ENCODE data around the gene CTNNA3.

Gene CTNNA3

DNA sequence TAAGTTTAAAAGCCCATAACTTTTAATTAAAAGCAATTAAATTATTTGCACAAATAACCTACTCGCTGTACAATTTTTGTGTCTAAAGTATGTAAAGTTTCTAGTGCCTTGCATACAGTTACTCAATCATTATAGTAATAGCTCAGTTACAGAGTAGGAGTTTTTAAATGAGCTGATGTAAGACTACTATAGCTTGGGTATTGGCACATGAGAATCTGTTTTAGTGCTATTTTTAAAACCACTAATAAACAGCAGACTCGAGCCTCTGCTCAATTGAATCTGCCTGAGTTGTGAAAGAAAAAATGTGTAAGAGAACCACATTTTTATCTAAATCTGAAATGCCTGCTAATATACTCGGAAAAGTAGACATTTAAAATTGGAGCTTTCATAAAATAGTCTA, 31.1 kb downstream of the CTNNA3 start:
- no peak for DNase-seq

DNA sequence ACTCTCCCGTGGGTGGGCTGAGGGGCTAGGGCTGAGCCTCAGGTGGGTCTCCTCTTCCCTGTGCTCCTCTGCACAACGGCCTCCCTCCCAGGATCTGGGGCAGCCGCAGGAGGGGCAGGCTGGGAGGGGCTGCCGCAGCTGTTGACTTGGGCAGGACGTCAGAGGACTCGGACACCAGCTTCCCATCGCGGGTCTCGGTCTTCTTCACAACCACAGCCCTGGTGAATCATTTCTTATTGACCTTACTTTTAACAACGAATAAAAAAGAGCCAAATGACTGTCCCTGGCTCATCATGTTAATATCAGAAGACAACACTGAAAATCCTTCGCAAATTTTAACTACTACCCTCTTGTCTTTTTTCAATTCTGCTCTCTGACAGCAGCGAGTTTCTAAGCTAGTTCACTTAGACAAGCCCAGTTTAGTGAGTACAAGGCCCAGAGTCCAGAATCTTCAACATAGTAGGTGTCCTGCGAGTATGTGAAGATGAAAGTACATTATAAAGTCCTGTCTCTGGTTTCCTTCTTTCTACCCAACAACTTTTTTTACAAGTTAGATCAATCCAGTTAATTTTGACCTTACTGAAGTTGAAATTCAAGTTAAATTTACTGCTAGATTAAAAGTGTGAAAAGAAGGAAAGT, 32.4 kb downstream of the CTNNA3 start:
- no peak for DNase-seq

DNA sequence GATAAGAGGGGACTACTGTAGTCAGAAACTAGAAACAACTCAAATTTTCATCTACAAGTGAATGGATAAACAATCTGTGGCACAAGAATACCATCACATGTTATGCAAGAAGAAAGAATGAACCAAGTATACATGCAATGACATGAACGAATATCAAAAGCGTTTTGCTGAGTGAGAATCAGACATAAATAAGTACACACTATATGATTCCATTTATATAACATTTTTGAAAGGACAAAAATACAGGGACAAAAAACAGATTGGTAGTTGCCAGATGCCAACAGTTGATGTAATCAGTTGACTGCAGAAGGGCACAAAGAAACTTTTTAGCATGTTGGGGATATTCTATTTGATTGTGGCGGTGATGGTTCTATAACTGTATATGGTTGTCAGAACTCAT, 33.6 kb downstream of the CTNNA3 start:
- no peak for DNase-seq

DNA sequence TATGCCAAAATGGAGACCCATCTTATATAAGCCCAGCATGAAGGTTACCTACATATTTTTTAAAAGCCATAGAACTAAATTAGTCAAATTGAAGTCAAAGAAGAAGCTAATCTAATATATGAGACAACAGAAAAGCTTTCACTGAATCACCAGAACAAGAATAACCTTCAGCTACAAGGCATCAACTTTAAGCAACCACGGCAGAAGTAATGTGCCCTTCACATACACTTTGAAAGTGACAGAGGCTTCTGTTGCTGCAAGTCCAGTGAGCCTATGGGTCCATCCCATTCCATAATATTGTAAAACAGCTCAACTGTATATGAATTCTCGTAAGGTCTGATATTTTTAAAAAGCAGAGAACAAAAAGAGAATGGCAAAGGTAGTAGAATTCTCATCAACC, 36.5 kb downstream of the CTNNA3 start:
- no peak for DNase-seq

DNA sequence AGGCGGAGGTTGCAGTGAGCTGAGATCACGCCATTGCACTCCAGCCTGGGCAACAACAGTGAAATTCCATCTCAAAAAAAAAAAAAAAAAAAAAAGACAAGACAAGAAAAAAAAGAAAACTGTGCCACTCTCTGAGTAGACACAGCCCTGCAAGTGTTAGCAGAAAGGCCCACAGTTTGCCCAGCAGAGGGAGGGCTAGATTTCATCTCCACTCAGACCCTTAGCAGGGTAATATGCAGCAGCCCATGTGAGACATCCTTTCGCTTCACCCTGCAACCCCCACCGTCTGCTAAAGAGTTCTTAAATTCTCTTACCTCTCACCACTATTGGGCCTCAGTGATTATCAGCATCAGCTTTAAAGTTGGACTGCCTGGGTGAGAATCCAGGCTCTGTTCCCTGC, 38.2 kb downstream of the CTNNA3 start:
- DNase-seq = no peak

DNA sequence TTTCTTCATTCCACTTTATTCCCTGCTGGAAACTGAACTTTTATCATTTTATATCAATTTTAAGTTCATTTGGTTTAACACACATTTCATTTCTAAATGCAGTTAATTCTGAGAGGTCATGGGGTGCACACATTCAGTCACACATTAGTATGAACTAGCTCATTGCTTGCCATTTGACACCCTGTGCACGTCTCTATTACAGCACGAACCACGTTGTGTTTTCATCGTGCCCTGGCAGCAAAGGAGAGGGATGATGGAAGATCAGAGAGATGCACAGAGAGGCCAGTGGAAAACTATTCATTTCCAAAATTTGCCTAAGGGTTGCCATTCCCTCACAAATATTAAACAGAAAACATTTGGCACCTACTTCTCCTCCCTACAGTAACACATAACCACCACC, 45.4 kb downstream of the CTNNA3 start:
- DNase-seq = no peak

DNA sequence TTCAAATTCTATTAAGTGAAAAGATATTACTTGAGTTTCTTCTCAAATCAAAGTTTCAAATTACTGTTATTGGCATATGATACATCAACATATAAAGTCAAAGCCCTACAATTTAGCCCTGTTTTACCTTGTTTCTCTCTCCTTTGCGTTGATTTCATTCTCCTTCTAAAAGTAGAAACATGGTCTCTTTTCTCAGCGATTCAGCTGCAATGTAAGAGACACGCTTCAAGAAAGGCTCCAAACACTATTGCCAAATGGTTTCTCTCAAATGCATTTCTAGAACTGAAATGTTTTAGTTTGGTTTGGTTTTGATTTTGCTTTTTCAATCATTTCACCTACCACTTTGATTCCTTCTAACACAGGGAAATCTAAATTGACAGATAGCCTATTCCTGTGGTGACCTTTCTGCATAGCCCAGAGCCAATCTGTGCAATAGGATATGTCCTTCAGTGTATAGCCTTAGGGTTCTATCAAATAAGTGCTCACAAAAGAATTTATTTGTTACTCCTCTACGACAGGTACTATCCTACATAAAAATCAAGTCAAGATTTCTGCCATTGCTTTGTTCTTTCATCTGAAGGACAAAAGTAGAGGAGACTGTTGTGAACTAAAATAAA, 47.3 kb downstream of the CTNNA3 start:
- no peak for DNase-seq

DNA sequence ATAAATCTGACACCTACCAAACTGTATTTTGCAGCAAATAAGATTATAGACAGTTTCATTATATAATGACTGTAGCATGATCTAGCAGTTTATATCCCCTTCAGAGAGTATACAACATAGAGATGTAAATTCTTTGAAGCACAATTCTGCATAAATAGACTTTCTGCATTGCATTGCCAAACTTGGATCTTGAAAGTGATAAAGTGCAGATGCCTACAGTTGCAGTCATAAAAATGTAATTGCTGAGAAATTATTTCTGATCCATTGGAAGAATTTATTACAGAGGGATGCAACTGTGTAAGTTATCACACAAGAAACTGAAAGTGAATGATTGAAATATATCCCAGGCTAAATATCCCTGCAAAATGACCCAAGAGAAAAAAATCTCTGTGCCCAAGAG, 65.1 kb downstream of the CTNNA3 start:
- DNase-seq = no peak

DNA sequence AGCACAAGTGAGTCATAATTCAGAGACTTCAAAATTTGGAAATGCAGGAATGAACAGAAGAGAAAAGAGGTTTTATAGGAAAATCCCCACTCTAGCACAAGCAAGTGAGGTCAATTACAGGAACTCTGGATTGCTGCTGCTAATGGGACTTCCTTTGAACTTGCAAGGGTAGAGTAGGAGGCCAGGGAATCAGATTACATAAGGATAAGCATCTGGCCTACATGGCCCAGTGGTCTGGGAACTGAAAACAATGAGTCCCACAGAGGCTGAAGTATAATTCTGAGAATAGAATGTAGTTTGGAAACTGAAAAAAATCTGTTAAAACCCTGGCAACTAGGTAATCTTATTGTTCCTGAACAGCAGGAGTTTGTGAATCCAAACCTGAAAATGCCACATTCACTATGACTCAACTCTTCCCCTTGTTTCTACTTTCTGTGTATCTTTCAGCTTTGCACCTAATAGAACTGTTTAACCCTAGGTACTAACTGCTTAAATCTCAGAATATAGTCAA, 66.5 kb downstream of the CTNNA3 start:
- DNase-seq = no peak

DNA sequence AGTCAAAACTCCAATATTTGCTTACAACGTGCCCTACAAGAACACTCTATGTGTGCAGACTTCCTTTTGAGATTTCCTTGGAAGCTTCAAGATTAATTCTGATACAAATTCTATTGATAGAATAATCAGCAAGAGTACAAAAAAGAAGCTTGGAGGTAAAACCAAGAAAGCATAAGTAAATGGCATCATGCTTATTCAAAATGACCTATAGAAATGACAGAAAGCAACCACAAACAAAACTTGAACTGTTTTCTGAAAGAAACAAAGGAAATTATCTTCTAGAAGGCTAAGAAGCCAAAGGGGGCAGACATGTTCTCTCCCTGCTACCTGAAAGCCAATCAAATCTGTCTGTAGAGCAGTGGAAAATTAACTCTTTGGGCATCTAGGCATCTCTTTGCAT, 73.0 kb downstream of the CTNNA3 start:
- no peak for DNase-seq

DNA sequence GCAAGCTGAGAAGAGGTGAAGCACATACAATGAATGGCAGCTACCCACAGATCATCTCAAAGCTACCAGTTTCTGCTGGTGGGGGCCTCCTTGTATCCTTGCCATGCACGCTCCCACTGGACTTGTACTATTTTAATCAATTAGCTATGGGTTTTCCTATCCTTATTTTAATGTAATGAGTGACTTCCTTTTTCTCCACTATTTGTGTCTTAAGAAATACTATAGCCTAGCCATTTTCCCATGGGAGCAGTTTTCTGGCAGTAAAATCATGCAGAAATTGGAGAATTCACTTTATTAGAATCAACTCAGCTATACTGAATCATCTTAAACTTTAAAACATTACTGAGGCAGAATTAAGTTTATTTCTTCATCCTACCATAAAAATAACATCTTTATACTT, 73.5 kb downstream of the CTNNA3 start:
- DNase-seq = no peak

DNA sequence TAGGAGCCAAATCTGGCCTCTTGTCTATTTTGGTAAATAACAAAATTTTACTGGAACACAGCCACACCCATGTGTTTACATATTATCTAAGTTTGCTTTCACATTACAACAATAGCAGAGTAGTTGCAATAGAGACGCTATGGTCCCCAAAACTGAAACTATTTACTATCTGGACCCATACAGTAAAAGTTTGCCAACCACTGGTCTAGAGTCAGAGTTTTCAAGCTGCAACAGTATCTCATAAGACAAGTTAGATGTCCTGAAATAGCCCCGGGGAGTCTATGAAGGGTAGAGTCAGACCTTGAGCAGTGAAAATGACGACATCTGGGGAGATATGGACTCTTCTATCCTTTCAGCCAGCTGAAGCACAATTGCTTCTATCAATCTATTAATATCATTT, 74.2 kb downstream of the CTNNA3 start:
- no peak for DNase-seq

DNA sequence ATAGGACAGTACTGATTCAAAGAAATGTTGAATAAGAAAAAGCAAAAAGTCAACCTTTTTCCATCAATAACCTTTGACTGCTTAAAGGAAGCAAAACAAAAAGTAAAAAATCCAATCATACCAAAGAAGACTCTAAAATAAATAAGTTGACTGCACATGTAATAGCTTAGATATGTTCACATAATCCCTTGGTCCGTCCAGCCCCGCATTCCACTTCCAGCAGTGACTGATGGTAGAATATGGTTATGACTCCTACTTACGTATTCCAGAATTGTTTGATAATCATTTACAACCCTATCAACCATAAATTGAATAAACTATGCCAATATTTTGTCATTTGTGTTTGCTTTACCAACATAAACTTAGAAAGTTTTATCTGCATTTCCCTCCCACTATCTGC, 77.9 kb downstream of the CTNNA3 start:
- no peak for DNase-seq

DNA sequence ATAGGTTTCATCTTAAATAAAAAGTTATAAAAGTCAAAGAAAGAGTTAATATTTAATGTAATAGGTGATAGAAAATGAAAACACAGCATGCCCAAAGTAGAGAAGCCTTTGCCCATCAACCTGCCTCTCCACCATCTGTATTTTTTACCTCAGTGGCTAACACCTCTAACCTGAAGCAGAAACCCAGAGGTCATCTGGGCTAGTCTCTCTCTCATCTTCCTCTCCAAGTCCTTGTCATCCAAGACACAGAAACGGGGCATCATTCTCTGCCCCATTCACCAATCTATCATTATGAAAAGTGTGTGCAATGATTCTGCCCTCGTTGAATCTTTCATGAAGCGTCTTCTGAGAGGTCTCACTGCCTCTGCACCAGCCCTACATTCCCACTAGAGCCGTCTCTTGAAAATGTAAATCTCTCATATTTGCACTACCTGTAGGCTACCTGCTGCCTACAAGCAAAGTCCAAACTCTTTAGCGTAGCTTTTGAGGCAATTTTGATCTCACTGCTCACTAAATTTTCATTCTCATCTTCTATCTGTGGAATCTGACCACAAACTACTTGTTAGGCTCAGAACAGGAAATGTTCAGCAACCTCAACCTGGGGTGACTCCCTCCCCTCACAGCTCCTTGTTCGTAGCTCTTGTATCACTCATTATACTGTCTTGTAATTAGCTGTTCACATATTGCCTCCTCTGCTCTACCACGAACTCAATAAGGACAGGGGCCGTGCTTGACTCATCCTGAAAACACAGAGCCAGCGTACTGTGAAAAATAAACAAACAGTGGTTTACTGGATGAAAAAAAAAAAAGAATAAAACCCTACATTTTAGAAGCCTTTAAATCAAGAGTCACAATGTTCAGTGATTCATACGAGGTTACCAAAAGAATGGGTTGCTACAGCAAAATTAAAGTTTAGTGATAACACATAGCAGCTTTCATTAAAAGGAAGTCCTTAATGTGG, 83.1 kb downstream of the CTNNA3 start:
- peak; percentile 33 for DNase-seq

DNA sequence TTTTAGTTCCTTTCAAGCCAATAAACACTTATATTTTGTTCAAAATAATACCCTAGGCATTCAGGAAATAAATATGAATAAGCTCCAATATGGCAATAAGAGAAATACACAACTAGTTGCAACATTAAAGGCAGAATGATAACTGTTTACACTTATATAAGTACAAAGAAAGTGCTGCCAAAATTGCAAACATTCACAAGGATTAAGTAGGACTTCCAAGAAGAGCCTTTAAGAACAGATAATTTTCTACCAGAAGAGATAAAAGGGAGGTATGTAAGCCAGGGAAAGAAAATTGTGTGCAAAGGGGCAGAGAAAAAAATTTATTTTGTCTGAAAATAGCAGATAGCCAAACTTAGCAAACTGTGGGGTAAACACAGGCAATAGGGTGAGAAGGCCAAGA, 83.8 kb downstream of the CTNNA3 start:
- DNase-seq = no peak

DNA sequence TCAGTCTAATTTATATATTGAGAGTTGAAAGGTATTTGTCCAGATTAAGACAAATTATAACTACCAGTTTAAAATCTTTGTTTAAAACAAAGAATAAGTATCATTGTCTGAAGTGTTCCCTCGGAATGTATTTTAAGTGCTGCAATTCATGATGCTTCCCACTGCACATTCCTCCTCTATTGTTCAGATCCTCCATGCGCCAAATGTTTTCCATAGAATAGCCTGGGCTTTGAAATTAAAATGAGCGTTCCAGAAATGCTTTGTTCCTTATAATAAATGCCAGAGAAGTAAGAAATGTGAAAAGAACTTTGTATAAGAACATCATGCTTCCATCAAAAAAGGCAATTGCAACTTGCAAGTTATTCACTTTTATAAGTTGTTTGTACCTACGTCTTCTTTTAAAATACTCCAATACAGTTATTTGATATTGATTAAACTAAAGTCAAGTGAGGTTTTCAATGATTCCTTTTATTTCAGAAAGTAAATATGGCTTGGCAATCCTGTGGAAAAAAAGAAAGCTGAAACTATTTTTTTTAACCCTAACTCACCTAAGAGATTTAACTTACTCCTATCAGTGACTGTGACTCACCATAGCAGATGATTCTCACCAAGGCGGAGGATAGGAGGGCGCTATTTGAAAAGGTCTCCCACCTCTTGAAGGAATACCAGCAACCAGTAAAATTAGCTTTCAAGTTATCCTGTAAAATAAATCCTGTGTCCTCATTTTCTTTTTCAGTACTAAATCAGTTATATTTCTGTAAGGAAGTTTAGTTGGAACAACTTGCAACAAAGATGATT, 85.8 kb downstream of the CTNNA3 start:
- DNase-seq = no peak

DNA sequence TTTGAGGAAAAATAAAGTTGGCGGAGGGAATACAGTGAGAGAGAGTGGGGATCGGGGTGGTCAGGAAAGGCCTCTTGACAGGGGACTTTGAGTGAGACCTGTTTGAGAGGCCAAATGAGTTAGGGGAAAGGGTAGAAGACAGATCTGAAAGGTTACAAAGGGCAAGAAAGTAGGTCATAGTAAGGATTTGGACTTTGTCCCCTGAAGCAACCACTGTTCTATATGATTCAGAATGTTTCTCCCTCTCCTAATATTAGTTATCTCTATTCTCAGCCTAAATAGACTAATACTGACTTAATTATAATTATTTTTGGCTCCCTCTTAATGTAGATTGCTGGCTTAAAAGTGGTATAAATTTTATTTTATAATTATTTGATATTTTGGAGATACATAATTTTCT, 88.0 kb downstream of the CTNNA3 start:
- DNase-seq = no peak

DNA sequence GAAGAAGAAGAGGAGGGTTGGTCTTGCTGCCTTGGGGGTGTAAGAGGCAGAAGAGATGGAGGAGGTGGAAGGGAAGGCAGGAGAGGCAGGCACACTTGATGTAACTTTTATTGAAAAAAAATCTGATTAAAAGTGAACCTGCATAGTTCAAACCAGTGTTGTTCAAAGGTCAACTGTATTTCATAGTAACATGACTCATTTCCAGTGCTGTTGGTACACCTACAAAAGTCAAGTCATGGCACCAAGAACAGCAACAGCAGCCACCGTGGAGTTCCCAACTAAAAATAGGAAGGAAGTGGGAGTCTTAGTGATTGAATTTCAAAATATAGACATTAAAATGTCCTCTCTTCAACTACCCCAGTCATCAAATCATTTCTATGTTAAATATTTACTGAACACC, 88.5 kb downstream of the CTNNA3 start:
- no peak for DNase-seq

DNA sequence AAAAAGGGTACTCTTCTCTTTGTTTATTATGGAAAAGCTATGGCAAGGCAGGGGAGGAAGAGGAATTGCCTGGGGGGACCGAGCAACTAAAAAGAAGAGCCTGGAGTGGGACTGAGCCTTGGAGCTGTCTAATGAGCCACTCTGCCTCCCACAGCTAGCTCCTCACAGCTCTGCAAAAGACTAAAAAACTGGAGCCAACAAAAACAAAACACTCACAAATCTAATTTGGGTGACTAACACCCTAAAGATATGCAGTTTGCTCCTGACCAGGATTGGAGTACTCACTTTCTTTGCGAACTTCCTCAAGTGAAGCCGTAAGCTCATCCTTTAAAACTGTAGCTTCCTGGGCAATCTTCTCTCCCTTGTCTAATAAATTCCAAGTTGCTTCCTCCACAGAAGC, 89.4 kb downstream of the CTNNA3 start:
- DNase-seq = no peak

DNA sequence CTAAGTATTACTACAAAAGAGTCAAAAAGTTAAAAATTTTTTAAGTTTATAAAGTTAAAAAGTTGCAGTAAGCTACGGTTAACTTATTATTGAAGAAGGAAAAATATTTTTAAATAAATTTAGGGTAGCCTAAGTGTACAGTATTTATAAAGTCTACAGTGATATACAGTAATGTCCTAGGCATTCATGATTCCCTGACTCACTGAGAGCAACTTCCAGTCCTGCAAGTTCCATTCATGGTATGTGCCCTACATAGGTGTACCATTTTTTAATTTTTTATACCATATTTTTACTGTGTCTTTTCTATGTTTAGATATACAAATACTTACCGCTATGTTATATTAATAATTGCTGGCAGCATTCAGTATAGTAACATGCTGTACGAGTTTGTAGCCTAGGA, 92.3 kb downstream of the CTNNA3 start:
- no peak for DNase-seq

DNA sequence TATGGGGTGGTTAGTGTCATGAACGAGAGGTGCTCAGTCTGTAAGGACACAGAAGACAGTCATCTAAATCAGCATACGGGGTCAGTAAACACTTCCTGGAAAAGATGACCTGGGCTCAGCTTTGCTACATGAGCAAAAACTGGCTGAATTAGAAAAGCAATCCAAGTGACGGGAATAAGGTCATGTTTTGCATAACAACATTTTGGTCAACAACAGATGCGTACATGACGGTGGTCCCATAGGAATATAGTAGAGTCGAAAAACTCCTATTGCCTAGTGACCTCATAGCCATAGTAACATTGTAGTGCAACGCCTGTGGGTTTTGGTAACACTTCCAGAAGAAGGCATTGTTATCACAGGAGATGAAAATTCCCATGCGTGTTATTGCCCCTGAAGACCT, 92.9 kb downstream of the CTNNA3 start:
- no peak for DNase-seq

DNA sequence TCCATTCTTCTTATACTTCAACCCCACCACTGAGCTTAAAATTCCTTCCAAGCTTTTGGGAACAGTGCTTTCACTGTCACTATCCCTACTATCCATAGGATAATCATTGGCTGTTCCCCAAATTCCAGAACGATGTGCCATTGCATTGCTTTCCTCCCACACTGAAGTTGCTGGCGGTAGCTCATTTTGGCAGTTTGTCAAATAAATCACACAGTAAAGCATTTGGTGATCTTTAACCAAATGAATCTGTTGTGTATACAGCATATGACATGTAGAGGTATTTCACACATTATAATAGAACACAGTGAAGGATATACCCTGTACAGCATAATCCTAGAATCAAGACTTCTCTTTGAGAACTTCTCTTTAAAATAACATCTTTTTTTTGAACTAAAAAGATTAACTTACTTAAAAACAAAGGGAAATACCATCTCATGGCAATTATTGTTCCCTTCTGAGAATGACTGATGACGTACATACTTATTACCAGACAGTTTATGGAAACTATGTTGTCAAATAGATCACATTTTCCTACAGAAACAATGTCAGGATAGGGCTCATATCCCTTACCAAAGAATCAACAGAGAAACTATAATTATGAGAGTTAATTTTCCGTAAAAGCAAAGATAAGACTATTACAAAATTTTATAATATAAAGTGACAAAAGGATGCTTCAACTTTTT, 93.6 kb downstream of the CTNNA3 start:
- DNase-seq = no peak
